HL-60/S4 treated with phorbol 12-myristate 13-acetate at 8.2 ng/mL for 4 days and 3 days (cell line): ENCODE results near the gene FAM171A2.
"Not testable (repeated sequence)": the region's sequence is repeated elsewhere in the genome, so short reads cannot be mapped to it uniquely, and the experiment has no call there.

Experiments used
- in situ Hi-C: fragments of 300-500 bp; cut with MboI; formaldehyde crosslinking; loops from 2 replicates; pipeline ENCODE4 v1.15.0; 2022; ENCODE audit warnings: low sequenced_read_pairs

FAM171A2 gene

DNA sequence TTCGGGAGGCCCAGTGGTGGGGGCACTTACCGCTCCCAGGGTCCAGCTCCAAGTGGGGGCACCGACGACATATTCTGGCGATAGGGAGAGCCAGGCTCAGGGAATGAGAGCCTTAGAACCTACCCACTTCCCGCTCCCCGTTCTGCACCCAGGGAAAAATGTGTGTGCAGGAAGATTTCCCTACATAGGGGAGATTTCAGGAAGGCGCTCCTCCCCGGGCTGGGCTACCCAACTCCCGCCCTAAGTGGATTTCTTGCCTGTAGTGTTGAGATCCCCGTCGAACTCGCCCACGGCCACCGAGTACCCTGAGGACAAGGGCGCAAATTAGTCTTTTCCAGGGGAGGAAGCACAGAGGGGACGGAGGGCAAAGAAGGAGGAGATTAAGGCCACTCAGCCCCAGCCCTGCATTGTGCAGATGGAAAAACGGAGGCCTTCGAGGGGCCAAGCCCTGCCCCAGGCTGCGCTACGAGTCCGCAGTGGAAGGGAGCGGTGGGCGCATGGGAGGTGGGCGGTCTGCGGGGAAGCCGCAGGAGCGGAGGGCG is 20.7 kb upstream of the FAM171A2 start:
- in situ Hi-C loops = no loop called here

DNA sequence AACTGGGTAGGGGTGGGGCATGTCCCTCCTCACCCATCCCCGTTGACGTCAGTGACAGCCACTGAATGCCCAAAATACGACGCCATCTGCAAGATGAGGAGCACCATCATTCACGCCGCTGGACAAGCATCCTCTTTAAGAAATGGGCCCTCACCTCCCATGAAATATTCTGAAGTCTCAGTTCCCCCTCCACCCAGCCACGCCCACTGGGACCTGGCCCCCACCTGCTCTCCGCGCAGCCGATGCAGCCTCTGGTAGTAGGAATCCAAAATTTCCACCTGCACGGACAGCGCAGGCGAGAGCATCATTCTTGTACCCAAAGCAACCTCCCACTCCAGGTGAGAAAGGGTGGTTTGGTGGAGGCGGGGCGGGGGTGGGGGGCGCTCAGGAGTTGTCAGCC is 20.2 kb upstream of the FAM171A2 start:
- in situ Hi-C loops = no loop called here

DNA sequence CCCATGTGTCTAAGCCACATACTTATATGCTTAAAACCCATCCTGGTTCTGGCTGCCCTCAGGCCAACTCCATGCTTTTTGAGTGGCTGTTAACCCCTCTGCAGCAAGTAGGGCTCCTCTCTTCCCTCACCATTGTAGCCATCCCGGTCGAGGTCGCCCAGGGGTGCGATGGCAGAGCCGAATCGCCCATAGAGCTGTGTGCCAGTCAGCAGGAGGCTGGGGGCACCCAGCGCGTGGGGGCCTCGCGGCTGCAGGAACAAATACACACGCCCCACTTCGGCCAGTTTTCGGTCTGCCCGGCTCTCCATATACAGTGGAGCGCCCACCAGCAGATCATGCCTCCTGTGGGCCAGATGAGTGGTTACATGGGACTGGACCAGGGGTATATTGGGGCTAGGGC is 19.7 kb upstream of the FAM171A2 start:
- in situ Hi-C loops = no loop called here

DNA sequence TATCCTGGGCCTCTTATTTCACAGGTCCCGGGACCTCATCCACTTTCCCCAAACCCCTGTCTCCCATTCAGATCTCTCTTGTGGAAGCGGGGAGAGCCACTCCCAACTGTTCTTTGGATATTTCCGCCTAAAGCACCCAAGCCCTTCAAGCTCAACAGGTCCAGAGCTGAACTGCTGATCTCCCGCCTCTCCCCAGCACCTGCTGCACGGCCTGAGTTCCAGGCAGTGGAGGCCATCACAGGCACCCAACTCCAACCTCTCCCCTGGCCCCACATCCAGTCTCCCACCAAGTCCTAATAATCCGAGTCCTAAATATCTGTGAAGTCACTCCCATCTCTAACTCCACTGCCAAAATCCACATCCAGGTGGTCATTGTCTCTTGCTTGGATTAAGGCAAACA is 19.3 kb upstream of the FAM171A2 start:
- in situ Hi-C loops = no loop called here

DNA sequence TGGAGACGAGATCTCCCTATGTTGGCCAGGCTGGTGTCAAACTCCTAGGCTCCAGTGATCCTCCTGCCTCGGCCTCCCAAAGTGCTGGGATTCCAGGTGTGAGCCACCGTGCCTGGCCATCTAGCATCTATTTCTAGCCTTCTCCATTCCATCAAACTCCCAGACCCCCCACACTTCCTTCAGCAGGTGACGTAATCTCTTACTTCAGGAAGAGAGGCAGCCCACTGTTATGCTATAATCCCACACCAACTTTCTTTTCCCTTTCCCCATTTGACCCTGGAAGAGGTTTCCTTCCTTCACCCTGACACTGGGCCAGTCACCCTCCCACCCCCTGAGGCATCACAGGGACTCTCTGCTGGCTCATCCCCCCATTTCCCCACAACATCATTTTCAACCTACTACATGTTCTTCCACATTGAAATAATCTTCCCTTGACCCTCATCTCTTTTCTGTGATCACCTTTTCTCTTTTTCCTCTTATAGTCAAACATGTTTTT is 18.2 kb upstream of the FAM171A2 start:
- in situ Hi-C loops = no loop called here

DNA sequence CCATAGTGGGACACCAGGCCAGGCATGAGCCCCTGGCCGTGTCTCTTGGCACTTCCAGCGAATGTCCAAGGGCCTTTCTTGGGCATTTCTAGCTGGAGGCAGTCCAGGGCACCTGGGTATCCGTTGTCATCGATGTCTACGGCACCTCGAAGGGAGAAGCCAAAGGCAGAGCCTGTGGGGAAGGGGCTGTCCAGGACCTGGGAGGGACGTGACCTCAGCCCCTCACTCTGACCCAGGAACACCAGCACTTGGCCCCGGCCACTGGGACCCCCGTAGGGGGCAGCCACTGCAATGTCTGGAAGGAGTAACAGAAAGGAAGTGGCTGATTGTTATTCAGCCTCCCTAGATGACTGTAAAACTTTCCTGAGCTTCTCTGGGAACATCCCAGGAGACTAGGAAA is 17.1 kb upstream of the FAM171A2 start:
- in situ Hi-C loops = no loop called here

DNA sequence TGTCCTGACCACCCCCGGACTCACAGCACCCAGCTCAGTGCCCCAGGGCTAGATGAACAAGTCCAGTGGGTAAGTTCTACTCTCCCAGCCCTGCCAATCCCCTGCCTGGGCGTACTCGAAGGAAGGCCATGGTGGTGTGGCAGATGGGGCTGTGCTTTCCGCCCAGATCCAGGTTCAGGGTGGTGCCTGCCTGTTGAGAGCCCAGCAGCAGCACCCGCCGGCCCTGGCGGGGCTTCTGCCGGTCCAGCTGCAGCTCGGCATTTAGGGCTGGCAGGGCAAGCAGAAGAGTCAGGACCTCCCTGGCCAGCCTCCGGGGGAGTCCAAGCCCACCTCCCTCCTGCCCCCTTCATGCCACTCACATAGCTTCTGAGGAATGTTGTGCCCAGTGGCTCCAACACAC is 16.2 kb upstream of the FAM171A2 start:
- in situ Hi-C loops = no loop called here

DNA sequence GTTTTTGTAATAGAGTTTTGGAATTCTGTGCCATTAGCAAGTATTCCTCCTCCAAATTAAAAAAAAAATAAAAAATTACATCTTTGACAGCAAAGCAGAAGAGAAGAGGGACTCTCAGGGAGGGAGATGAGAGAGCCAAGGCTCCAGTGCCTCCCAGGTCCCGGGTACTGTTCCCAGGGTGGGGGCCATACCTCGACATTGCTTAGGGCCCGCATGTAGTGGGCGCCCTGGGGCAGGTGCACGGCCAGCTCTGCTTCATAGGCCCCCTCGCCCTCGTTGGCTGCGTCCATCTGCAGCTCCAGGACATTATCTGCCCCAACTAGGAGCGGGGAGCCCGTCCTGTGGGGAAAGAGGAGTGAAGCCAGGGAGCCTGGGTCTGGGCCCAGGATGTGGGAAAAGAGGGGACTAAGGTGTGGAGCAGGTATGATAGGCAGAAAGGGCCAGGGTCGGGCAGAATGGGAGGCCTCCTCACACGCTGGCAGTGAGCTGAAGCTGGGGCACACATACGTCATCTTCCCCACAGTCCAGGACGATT is 14.6 kb upstream of the FAM171A2 start:
- in situ Hi-C loops = no loop called here

DNA sequence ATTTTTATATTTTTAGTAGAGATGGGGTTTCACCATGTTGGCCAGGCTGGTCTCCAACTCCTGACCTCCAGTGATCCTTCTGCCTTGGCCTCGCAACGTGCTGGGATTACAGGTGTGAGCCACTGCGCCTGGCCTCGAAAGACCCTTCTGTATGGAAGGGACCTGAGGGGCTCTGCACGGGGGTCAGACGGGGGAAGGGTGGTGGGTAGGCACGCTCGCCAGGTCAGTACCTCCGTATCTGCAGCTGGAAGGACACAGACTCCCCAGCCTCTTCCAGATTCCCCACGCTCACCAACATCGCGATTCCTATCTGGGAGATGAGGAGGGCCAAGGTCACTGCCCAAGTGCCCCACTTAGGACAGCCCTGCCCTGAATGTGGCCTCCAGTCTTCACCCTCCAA is 13.1 kb upstream of the FAM171A2 start:
- in situ Hi-C loops = no loop called here

DNA sequence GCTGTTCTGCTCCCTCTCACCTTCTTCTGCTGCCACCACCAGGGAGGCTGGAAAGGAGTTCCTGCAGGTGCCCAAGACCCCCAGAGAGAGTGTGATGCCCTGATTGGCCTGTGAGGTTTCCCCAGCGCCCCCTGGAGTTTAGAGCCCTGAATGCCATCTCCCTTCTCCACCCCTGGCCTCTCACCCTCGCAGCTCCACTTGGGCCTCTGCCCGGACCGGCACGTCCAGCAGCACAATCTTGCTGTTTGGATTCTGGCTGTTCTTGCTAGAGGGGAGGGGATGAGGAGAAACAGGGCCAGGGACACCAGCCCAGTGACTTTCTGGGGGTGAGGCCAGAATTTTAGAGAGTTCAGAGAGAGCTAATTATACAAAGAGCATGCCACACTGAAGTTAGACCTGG is 12.5 kb upstream of the FAM171A2 start:
- in situ Hi-C loops = no loop called here

DNA sequence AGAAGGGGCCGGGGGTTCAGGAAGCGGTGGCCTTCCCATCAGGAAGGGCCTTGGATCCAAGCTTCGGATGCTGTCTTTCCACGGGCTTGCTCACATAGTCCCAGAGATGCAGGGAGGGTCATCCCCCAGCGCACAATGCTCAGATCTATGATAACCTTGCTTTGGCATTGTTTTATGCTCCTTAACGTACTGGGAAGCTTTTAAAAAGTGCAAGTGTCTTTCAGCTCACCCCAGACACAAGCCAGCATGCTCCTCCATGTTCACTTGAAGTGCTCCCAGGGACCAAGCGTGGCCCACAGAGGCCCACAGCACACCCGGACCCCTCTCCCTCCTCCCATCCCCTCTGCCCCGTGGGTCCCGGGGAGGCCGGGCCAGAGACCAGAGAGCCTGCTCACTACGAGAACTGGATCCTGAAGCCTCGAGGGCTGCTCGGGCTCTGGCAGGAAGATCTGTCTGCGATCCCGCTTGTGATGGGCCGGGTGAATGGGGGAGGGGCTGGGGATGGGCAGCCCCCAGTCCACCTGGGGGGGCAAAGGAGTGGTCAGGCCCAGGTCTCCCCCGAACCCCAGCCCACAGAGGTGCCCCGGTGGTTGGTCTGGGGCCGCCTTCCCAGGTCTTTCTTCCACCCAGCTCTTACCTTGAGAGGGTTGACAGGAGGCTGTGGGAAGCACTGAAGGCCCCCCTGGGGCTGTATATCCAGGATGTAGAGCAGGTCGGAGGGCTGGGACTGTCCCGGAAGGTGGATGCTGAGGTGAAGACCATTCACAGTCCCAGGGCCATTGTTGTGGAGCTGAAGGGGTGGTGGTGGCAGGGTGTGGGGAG is 11.8 kb upstream of the FAM171A2 start:
- in situ Hi-C loops = no loop called here

DNA sequence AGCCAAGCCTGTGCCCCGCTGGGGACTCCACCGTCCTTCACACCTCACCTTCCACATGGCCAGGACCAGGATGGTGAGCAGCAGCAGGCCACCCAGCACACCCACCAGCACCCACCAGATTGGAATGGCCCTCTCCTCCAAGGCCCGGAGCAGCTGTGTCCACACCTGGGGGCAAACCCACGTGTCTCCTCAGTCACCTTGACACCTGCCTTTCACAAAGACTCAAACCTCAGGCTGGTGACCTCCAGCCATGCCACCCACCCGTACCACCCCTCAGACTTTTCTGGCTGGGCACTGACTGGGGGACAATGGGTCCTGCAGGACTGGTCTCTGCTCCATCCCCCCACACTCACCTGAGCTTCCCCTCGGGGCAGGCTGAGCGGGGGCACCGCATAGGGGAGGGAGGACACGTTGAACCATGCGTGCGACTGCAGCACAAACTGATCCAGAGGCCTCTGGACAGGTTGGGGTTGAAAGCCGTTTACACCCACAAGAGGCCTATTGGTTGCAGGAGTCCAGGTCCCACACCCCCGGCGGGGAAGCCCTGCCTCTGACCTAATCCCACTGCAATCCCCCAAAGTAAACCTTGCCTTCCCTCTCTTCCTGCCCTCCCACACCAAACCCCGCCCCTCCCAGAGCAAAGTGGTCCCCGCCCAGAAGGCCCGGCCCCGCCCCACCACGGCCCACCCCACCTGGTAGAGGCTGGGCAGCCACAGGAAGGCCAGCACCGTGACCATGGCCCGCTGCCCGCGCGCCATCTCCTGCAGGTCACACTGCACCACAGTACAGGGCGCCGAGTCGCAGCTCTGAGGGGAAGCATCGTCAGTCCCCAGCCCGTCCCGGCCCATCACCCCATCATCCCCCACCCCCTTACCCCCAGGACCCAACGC is 10.9 kb upstream of the FAM171A2 start:
- in situ Hi-C loops = no loop called here

DNA sequence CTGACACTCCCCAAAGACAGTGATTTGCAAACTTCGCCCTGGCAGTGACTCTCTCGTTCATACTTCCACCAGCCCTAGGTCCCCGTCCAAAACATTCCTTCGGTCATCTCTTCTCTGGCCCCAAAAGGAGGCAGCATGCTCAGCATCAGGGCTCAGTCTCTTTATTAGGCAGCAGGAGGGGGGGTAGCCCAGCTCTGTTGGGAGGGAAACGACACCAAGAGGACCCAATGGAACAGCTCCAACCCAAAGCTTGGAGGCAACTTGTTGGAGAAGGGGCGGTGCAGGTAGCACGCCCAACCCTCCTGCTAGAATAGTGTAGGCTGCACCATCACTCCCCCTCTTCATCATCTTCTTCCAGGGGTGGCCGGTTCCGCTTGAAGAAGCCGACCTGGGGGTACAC is 8.4 kb upstream of the FAM171A2 start:
- in situ Hi-C loops = no loop called here

DNA sequence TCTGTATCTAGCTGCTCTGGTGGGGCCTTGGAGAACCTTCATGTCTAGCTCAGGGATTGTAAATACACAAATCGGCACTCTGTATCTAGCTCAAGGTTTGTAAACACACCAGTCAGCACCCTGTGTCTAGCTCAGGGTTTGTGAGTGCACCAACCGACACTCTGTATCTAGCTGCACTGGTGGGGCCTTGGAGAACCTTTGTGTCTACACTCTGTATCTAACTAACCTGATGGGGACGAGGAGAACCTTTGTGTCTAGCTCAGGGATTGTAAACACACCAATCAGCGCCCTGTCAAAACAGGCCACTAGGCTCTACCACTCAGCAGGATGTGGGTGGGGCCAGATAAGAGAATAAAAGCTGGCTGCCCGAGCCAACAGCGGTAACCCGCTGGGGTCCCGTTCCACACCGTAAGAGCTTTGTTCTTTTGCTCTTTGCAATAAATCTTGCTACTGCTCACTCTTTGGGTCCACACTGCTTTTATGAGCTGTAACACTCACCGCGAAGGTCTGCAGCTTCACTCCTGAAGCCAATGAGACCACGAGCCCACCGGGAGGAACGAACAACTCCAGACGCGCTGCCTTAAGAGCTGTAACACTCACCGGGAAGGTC is 5.9 kb upstream of the FAM171A2 start:
- in situ Hi-C loops = not testable (repeated sequence)

DNA sequence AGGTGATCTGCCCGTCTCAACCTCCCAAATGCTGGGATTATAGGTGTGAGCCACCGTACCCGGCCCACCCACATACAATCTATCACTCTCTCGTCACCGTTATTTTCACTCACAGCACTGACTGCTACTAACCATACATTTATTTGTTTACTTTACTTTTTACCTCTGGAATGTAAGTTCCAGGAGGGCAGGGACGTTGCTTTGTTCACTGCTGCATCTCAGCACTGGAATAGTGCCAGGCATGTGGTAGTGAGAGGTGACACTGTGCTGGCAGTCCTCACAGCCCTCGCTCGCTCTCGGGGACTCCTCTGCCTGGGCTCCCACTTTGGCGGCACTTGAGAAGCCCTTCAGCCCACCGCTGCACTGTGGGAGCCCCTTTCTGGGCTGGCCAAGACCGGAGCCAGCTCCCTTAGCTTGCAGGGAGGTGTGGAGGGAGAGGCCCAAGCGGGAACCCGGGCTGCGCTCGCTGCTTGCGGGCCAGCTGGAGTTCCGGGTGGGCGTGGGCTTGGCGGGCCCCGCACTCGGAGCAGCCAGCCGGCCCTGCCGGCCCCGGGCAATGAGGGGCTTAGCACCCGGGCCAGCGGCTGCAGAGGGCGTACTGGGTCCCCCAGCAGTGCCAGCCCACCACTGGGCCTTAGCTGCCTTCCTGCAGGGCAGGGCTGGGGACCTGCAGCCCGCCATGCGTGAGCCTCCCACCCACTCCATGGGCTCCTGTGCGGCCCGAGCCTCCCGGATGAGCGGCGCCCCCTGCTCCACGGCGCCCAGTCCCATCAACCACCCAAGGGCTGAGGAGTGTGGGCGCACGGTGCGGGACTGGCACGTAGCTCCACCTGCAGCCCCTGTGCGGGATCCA is 5.0 kb upstream of the FAM171A2 start:
- in situ Hi-C loops = not testable (repeated sequence)

DNA sequence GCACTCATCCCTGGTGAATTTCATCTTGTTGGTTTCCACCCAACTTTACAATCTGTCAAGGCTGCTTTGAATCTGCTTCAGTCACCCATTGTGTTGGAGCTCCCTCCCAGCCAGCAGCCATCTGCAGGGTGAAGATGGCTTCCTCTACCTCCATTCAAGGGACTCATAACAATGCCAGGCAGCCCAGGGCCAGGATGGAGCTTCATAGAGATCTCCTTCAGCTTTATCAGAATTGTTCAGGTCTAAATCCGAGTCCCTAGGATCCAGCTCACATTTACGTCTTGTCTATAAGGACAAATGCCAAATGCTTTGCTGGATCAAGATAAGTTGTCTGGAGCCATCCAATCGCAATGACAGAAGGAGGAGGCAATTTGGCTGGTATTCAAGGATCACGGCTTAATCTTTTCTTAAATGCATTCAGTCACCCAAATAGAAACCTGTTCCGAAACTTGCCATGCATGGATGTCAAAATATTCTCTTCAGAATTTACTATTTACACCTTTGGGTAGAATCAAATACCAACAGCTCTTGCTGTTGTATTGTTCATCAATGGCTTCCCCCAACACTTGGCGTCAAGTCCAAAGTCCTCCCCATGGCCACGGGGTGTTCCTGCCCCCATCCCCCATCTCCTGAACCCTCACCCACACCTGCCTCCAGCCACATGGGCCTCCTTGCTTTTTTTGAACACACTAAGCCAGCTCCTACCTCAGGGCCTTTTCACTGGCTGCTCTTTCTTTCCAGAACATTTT is 3.8 kb upstream of the FAM171A2 start:
- in situ Hi-C loops = no loop called here

DNA sequence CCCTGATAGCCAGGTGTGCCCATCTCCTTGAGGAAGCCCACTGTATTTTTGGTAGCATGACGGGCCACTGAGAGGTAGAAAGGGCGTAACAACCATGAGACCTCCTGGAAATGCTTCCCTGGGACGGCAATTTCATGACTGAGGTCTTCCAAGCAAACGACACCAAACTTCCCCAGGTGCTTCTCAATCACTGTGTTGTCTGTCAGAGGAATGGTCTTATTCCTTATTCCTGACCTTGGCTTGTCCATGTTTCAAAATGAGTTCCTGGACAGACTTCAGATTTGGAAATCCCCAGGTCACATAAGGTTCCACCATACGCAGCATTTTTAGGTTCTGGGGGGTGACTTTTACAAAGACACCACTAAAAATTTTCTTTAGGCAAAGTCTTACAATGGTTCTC is 1.4 kb upstream of the FAM171A2 start:
- in situ Hi-C loops = not testable (repeated sequence)

DNA sequence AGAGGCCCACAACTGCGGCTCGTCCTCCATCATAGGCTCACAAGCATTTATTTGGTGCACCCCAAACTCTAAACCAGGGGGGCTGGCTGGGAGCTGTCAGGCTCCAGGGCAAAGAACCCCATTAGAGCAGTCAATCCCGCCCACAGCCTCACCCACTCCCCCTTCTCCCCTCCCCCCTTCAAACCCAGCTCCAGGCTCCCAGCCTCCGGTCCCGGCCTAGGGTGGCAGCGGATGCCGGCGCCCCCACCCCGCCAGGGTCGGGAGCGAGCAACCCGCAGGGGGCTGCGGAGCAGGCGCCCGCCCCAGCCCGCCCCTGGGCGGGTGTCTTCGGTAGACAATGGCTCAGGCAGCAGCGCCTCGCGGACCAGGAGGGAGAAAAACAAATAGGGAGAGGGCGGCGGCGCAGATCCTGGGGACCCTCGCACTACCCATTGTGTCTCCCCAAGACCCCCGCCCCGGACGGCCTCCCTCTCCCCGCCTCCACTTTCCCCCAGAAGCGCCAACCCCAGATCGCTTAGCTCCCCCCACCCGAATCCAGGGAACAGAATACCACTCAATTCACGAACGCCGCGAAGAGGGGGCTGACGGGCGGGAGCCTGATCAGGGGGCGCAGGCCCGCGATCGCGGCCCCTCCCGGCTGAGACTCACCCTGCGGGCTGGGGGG is 572 bp downstream of the FAM171A2 start:
- in situ Hi-C loops = no loop called here

DNA sequence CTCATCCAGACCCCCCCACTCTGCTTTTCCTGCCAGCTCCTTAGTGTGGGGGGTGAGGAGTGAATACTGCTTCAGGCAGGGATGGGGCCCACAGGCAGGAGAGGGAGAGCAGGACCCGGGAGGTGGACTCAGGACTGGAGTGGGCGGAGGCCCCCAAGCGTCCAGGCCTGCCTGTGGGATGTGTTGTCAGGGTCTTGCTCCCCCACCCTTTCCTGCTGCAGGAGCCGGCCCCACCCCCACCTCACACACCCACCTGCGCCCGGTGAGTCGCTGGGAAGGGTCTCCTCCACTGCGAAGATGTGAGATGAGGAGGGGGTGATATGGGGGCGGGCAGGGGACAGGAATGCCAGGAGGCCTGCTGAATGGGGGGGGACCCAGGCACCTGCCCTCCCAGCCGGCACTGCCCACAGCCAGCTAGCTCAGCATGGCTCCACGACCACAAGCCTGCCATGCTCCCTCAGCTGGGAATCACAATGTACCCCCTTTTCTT is 1.1 kb downstream of the FAM171A2 start:
- in situ Hi-C loops = no loop called here
